Esophagus muscularis mucosa (tissue), 4 donors: Measurements from ENCODE around the gene SLC38A8.

ENCODE experiments used
- CTCF ChIP-seq, 3 experiments: fragments of 200-600 bp in 2 of 3; fragments of 450-650 bp in 1 of 3; sonication (generic) in 2 of 3; IDR thresholded peaks; one replicate each; pipeline ENCODE4 v1.5.1; 2017 to 2019; ENCODE audit warnings: antibody characterized with exemption in 3 of 3, mild to moderate bottlenecking in 2 of 3, moderate library complexity in 1 of 3
- EP300 ChIP-seq: sonication (generic); formaldehyde crosslinking; IDR thresholded peaks from one replicate; pipeline ENCODE4 v1.6.1; 2017; ENCODE audit warnings: antibody characterized with exemption
- POLR2A ChIP-seq: fragments of 450-650 bp; IDR thresholded peaks from one replicate; pipeline ENCODE4 v1.6.1; 2017; ENCODE audit warnings: antibody characterized with exemption, moderate library complexity, mild to moderate bottlenecking, low read depth
- POLR2AphosphoS5 ChIP-seq, 2 donors: sonication (generic); formaldehyde crosslinking; IDR thresholded peaks; one replicate each; pipeline ENCODE4 v1.6.1; 2017; ENCODE audit warnings: antibody characterized with exemption in 2 of 2

- TF ChIP-seq CTCF (IDR thresholded peaks at IDR 0.05) (no peak), POLR2AphosphoS5 (IDR thresholded peaks at IDR 0.05) (no peak), EP300 (no peak), POLR2A (no peak)
Measured at GRCh38 chr16:84086341-84086740, 43.7 kb upstream of the SLC38A8 start.
